GM18526 (cell line): ENCODE results near the gene MOB3A.

ENCODE experiments used
- POLR2A ChIP-seq: IDR thresholded peaks from 3 replicates; pipeline ENCODE4 v1.6.1; 2011; ENCODE audit not compliant: insufficient read length; ENCODE audit errors: extremely low read depth

The MOB3A gene

DNA sequence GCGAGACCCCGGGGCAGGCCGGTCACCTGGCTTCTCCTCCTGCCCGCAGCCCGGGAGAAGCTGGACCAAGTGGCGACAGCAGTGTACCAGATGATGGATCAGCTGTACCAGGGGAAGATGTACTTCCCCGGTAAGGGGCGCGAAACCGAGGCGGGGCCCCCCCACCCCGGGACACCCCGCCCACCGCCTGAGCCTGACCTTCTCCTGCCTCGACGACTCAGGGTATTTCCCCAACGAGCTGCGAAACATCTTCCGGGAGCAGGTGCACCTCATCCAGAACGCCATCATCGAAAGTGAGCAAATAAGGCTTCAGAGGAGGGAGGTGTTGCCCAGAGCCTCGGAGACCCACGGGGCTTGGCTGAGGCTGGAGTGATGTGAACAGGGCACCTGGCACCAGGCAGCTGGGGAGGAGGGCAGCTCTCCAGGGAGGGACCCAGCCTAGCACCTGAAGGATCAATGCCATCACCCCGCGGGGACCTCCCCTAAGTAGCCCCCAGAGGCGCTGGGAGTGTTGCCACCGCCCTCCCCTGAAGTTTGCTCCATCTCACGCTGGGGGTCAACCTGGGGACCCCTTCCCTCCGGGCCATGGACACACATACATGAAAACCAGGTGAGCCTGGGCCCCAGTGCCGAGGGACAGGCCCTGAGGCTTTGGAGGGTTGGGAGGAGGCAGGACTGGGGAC lies 1.2 kb upstream of the MOB3A start:
- no peak for TF ChIP-seq POLR2A

DNA sequence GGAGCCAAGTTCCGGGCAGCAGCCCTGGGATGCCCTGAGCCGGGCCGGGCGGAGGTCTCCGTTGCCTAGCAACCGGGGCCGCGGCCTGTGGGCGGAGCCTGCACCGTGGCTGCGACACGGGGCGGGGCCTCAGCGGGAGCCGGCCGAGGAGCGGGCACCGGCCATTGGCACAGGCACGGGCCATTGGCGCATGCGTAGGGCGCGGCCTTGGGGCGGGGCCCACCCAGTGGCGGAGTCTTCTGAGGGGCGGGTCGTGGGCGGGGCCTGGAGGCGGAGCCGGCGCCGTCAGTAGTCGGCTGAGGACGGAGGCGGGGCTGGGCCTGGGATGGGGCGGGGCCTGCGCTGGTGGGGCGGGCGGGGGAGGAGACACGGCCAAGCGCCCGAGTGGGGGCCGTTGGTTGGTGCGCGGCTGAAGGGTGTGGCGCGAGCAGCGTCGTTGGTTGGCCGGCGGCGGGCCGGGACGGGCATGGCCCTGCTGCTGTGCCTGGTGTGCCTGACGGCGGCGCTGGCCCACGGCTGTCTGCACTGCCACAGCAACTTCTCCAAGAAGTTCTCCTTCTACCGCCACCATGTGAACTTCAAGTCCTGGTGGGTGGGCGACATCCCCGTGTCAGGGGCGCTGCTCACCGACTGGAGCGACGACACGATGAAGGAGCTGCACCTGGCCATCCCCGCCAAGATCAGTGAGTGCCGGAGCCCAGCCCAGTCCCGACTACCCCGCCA lies 515 bp upstream of the MOB3A start, which contains the start of gene IZUMO4:
IZUMO4 (plus strand) TSS at position 436 of the 723 bp plus-strand sequence; CDS start at position 467, 31 bp downstream.
- peak; percentile 22 for TF ChIP-seq POLR2A

DNA sequence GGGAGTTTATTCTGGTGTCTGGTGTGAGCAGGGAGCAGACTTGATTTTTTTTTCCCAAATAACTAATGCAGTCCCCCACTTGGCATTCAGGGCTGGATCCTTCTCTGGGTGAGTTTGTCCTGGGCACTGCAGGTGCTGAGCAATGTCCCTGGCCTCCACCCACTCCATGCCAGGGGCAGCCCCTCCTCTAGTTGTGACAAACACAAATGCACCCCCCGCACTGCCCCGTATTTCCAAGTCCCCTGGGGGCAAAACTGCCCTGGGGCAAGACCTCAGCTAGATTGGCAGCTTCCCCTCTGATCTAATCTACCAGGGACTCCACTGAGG lies 6.4 kb downstream of the MOB3A start:
- TF ChIP-seq POLR2A: no peak

DNA sequence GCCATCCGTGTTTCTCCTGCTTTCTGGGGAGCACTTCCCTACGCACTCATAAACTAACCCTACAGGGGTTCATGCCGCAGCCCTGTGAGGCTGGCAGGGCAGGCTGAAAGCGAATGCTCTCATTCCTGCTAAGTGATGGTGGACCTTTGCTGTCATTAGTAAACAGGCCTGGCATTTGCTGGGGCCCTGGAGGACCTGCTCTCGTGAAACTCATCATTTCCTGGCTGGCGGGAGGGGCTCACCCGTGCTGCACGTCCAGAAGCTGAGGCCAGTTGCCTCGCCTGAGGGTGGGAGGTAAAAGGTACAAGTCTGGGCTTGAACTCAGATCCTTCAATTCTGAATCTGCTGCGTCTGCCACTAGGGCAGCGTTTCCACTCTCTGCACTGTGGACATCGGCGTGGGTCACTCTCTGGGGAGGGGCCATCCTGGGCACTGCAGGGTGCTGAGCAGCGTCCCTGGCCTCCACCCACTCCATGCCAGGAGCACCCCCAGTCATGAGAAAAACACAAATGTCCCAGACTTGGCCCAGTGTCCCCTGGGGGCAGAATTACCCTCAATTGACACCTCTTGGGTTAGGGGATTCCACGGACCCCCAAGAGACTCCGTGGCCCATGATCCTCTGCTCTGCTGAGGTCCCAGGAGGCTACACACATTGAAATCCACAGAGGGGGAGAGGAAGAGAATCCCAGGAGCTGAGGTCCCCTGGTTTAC lies 7.0 kb downstream of the MOB3A start:
- TF ChIP-seq POLR2A: peak; percentile 30

DNA sequence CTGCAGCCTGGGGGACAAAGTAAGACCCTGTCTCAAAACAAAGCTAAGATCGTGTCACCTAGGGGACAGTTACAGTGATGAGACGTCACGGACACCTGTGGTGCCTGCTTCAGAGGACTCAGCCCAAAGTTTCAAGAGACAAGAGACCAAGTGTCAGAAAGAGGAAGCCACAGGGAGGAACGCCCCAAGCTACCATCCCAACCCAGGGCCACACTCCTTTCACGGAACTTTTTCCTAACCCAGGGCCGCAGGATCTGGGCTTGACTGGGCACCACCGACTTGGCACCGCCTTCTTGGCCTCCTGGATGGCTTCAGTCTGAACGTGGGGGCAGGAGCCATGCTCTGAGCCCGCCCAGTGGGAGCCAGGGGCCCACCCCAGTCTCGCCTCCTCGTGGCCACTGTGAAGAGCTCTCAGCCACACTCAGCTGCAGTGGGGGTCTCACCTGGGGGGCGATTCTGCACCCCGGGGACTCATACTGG lies 8.5 kb downstream of the MOB3A start:
- TF ChIP-seq POLR2A: peak; percentile 42

DNA sequence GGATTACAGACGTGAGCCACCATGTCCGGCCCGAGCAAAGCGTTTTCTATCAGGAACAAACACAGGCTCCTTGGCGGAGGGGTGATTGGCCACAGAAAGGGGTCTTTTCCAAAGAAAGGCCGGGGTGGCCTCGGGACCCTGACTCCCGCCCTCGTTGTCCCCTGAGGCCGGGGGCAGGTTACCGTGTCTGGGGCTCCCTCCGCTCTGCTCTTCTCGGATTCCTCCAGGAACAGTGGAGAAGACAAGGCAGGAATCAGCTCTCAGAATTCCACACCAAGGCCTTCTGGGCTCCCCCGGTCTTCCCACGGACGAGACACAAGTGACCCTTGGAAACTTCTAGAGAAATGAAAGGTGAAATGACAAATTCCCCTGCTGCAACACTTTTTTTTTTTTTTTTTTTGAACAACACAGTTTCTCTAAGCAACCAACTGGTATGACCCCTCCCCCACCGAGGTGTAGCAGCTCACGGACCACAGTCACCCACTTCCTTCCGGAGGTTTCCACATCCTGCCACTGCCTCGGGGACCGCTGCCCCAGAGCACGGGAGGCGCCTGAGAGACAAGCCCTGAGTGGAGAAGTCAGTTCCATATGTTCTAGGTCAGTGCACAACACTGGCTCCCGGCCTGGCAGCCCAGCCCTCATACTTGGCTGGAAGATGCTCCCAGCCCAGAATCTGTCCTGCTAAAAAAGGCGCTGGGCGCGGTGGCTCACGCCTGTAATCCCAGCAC lies 11.0 kb downstream of the MOB3A start:
- TF ChIP-seq POLR2A: peak; percentile 78

DNA sequence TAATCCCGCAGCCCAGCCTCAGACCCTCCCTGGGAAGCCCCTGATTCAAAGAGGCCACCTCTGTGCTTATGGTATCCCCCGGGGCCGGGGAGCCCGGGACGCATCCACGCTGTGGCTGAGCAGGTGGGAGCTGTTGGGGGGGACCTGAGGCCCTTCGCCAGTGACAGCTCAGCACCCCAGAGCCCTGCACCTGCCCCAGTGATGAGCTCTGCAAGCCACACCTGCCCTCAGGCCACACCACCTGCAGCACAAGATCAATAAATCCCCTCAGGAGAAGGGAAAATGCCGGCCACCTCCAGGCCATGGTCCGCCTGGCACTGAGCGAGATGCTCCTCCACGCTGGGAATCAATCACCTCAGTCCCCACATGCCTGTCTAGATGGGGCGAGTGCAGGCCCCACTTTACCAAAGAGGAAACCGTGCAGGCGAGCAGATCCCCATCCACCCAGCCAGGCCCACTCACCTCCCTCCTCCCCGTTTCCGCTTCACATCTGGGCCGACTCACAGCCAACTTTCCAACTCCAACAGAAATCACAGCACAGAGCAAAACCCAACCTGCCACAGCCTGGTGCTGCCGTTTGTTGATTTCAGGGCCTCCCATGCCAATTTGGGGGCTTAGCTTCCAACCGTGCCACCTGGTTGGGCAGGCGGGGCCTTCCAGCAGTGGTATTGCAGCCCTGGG lies 12.8 kb downstream of the MOB3A start:
- peak; percentile 30 for TF ChIP-seq POLR2A

DNA sequence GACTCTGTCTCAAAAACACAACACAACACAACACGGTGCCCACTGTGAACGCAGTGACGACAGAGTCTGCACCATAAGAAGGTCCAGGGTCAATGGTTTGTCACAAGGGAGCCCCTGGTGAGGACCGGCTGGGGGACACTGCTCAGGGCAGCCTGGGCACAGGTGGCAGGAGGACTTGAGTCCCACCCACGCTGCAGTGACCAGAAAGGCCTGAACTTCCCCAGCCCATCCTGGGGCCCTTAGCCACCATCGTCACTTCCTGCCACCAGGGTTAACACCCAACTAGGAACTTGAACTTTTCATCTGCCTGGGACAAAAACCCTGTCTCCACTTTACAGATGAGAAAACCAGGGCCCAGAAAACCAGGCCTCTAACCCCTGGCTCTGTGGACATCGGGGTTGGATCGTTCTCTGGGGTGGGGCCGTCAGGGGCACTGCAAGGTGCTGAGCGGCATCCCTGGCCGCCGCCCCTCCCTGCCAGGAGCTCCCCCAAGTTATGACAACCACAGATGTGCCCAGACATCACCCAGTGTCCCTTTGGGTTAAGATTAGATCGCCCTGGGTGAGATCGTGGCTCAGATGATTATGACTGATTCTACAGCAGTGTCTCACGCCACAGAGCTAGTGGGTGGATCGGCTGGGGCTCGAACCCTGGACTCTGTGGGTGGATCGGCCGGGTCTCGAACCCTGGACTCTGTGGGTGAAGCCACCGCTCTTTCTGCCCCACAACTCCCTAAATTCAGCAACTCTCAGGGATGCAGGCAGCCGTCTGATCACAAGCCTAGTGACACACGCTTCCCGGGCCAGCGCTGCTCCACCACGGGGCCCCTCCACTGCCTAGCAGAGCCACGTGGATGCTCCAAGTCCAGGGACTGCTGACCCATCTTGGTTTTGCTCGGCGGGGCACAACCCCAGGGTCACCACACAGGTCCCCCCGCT lies 14.0 kb downstream of the MOB3A start:
- TF ChIP-seq POLR2A: no peak

DNA sequence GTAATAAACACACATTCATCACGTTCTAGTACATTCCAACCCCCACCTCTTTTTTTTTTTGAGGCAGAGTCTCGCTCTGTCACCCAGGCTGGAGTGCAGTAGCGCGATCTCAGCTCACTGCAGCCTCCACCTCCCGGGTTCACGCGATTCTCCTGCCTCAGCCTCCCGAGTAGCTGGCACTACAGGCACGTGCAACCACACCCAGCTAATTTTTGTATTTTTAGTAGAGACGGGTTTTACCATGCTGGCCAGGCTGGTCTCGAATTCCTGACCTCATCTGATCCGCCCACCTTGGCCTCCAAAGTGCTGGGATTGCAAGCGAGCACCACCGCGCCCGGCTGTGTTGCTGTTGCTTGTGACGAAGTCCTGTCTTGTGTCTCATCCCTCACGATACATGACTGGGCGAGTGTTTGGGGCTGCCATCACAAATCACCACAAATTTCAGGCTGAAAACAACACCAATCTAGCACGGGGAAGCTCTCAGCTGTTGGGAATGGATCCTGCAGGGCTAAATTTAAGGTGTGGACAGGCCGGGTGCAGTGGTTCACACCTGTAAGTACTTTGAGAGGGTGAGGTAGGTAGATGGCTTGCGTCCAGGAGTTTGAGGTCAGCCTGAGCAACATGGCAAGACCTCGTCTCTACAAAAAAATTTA lies 15.7 kb downstream of the MOB3A start:
- no peak for TF ChIP-seq POLR2A

DNA sequence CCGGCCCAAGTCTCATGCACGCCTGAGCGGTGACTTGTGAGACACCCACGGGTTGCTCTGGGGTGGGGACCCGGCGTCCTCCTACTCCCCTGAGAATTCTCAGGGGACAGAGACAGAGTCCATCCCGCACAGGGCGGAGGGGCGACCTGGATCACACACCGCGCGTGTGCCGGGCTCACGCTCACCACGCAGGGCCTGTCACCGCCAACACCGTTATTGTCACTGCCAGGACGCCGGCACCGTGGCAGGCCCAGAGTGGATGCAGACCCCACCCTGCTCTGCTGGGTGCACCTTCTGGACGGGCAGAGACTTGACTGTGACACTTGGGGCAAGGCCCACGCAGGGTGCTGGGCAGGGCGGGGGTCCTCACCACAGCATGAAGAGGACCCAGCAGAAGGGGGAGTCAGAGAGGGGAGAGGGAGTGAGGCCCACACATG lies 16.2 kb downstream of the MOB3A start:
- TF ChIP-seq POLR2A: no peak

DNA sequence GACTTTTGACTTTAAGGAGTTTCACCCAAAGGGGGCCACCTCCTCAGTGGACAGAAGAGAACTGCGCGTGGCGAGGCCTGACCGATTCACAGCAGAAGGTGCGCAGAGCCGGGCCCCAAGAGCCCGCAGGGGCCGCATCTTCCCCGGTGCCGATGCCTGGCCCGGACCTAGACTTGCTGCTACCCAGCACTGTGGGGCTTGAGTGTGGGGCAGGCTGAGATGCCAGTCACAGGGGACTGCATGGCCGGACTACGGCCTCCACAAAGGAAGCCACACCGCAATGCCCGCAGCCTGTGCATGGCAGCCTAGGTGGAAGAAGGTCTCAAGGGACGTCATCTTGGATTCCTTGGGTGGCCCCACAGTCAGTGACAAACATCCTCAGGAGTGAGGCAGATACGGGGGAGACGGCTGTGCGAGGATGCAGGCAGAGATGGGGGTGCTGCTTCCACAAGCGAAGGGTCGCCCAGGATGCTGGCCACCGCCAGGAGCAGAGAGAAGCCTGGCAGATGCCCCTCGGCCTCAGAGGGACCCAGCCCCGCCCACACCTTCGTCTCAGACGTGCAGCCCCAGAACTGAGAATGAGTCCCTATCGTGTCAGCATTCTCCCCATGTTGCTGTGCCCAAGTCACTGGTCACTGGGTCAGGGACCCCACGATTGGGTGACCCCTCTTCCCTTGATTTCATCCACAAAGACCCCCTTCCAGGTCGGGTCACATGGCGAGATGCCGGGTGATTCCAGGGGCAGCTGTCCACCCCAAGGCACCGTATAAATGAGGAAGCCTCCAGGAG lies 16.9 kb downstream of the MOB3A start:
- peak; percentile 21 for TF ChIP-seq POLR2A

DNA sequence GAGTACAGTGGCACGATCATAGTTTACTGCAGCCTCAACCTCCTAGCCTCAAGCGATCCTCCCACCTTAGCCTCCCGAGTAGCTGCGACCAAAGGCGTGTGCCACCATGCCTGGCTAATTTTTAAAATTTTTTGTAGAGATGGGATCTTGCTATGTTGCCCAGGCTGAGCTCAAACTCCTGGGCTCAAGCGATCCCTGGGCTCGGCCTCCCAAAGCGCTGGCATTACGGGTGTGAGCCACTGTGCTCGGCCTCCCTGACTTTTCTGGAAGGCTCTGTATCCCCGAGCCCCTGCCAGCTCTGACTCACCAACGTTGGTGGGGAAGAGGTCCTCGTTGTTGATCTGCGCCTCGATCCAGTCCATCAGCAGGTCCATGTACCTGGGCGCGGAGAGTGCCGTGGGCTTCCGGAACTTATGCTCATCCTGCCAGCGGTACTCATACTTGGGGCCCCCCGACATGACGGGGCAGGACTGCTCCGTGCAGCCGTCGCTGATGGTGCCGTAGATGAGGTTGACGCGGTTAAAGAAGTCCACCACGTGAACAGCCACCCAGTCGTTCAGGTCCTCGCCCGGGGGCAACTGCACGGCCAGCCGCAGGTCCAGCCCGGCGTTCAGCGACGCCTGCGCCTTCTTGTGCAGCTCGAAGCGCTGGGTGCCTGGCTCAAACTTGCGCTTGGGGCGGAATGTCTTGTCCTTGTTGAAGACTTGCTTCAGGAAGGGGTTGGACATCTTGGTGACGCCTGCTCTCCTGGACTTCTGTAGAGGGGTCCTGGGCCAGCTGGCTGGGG lies 18.1 kb downstream of the MOB3A start:
- no peak for TF ChIP-seq POLR2A
